BE2C (cell line): ENCODE results near the gene EXOC4.

Source experiments
- DNase-seq: peaks from one replicate; pipeline ENCODE4 v3.0.0-alpha.2; 2020
- H3K27me3 ChIP-seq: fragments of 250-450 bp; sonication (Bioruptor Pico); 2 replicates; pipeline ENCODE4 v1.5.1; 2020; ENCODE audit warnings: mild to moderate bottlenecking
- H3K36me3 ChIP-seq: fragments of 250-450 bp; sonication (Bioruptor Pico); 2 replicates; pipeline ENCODE4 v1.5.1; 2020; ENCODE audit warnings: mild to moderate bottlenecking
- H3K4me1 ChIP-seq: fragments of 250-450 bp; sonication (Bioruptor Pico); 2 replicates; pipeline ENCODE4 v1.5.1; 2020
- H3K4me3 ChIP-seq: 2 replicates; pipeline ENCODE4 v1.5.1; 2011; ENCODE audit warnings: low read depth, low read length
- H3K9me3 ChIP-seq: fragments of 250-450 bp; sonication (Bioruptor Pico); 2 replicates; pipeline ENCODE4 v1.5.1; 2020
- CTCF ChIP-seq: IDR thresholded peaks from 2 replicates; pipeline ENCODE4 v1.5.1; 2012; ENCODE audit warnings: mild to moderate bottlenecking, low read depth, low read length

EXOC4 gene

GRCh38 chr7:133859871-133860450 lies 607.1 kb downstream of the EXOC4 start:
- DNase-seq = no peak
- no peak for TF ChIP-seq CTCF
- peaks cover 39% of the 10 kb centered on the region for H3K4me1 ChIP-seq

GRCh38 chr7:133860628-133861335 lies 607.9 kb downstream of the EXOC4 start:
- Histone ChIP-seq H3K27me3 (no peaks in the 10 kb centered on the region), H3K9me3 (no peaks in the 10 kb centered on the region), H3K4me3 (no peak overlapping the region), H3K36me3 (no peaks in the 10 kb centered on the region), H3K4me1 (peaks cover 38% of the 10 kb centered on the region)
- no peak for TF ChIP-seq CTCF
- DNase-seq = no peak

More at GRCh38 chr7:133859871-133860450, 607.1 kb downstream of the EXOC4 start:
- no peaks in the 10 kb centered on the region for H3K9me3 ChIP-seq
- no peak overlapping the region for H3K4me3 ChIP-seq
- H3K27me3 ChIP-seq = no peaks in the 10 kb centered on the region
- no peaks in the 10 kb centered on the region for H3K36me3 ChIP-seq

- H3K27me3 ChIP-seq = no peaks in the 10 kb centered on the region
- H3K4me1 ChIP-seq = peaks cover 30% of the 10 kb centered on the region
- H3K4me3 ChIP-seq = no peak overlapping the region
- no peak for DNase-seq
- TF ChIP-seq CTCF = no peak
- no peaks in the 10 kb centered on the region for H3K36me3 ChIP-seq
- H3K9me3 ChIP-seq = no peaks in the 10 kb centered on the region
Measured at GRCh38 chr7:133861876-133862275, 609.0 kb downstream of the EXOC4 start.

- Histone ChIP-seq H3K4me1 (peaks cover 38% of the 10 kb centered on the region), H3K36me3 (no peaks in the 10 kb centered on the region), H3K27me3 (no peaks in the 10 kb centered on the region), H3K4me3 (no peak overlapping the region; the same call in 1 of the 2 replicates), H3K9me3 (no peaks in the 10 kb centered on the region)
- peak; percentile 16 for DNase-seq
- no peak for TF ChIP-seq CTCF
Measured at GRCh38 chr7:133863362-133864061, 610.6 kb downstream of the EXOC4 start.

- Histone ChIP-seq H3K27me3 (no peaks in the 10 kb centered on the region), H3K9me3 (no peaks in the 10 kb centered on the region)
Measured at GRCh38 chr7:133869556-133869955, 616.7 kb downstream of the EXOC4 start.

More at GRCh38 chr7:133869556-133869955, 616.7 kb downstream of the EXOC4 start:
- Histone ChIP-seq H3K36me3 (no peaks in the 10 kb centered on the region), H3K4me3 (no peak overlapping the region), H3K4me1 (peaks cover 25% of the 10 kb centered on the region)
- TF ChIP-seq CTCF = no peak
- DNase-seq = no peak
